Measurements from ENCODE around the gene MEGF11.

The MEGF11 gene

DNA sequence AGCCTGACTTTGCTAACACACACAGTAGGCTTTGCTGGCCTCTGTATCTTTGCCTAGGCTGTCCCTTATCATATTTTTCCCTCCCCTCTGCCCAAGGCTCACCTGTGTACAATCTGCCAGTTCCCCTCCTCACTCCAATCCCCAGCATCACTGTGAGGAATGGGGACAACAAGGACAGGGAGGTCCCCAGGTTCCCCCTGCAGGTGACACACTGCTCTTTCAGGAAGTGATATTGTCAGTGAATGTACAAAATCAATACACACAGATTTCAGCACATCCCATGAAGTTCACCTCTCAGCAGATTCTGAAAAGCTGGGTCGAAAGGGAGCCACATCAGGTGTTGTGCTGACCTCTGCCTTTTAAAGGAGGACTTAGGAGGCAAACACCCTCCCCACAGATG lies 206.8 kb downstream of the MEGF11 start:
- no peaks in the 10 kb centered on the region for H3K36me3 ChIP-seq (ENCODE audit: insufficient read depth, insufficient read length, low read length)
- no peak overlapping the region for H3K9ac ChIP-seq (ENCODE audit: insufficient read length, low read depth)
- H3K4me3 ChIP-seq (ENCODE audit: insufficient read length, low read depth), result no peak overlapping the region
- H3K27me3 ChIP-seq (ENCODE audit: insufficient read depth, insufficient read length), result no peaks in the 10 kb centered on the region
- peaks cover 5% of the 10 kb centered on the region; the same call in 1 of the 2 replicates for H3K9me3 ChIP-seq (ENCODE audit: insufficient read depth, low read length)
- TF ChIP-seq SUZ12 (IDR thresholded peaks at IDR 0.05; ENCODE audit: extremely low read depth, insufficient read depth, insufficient read length), result no peak
- TF ChIP-seq YY1 (IDR thresholded peaks at IDR 0.05; ENCODE audit: insufficient read depth, insufficient read length), result no peak
- TF ChIP-seq ZNF274 (IDR thresholded peaks at IDR 0.05; ENCODE audit: low read depth, low read length), result no peak
- no peak for DNase-seq (ENCODE audit: low read depth, low spot score)
- peaks cover 17% of the 10 kb centered on the region for H3K4me1 ChIP-seq (ENCODE audit: insufficient read depth, insufficient read length)

- H3K4me1 ChIP-seq (ENCODE audit: insufficient read depth, insufficient read length), result peaks cover 21% of the 10 kb centered on the region
- no peak for DNase-seq (ENCODE audit: low read depth, low spot score)
- H3K9me3 ChIP-seq (ENCODE audit: insufficient read depth, low read length), result peaks cover 5% of the 10 kb centered on the region; the same call in 1 of the 2 replicates
- TF ChIP-seq YY1 (IDR thresholded peaks at IDR 0.05; ENCODE audit: insufficient read depth, insufficient read length) (no peak), SUZ12 (IDR thresholded peaks at IDR 0.05; ENCODE audit: extremely low read depth, insufficient read depth, insufficient read length) (no peak), ZNF274 (IDR thresholded peaks at IDR 0.05; ENCODE audit: low read depth, low read length) (no peak)
- H3K4me3 ChIP-seq (ENCODE audit: insufficient read length, low read depth), result no peak overlapping the region
- no peak overlapping the region for H3K9ac ChIP-seq (ENCODE audit: insufficient read length, low read depth)
- H3K27me3 ChIP-seq (ENCODE audit: insufficient read depth, insufficient read length), result no peaks in the 10 kb centered on the region
- no peaks in the 10 kb centered on the region for H3K36me3 ChIP-seq (ENCODE audit: insufficient read depth, insufficient read length, low read length)
These were observed 207.2 kb downstream of the MEGF11 start for GRCh38 chr15:66046326-66046725.

DNA sequence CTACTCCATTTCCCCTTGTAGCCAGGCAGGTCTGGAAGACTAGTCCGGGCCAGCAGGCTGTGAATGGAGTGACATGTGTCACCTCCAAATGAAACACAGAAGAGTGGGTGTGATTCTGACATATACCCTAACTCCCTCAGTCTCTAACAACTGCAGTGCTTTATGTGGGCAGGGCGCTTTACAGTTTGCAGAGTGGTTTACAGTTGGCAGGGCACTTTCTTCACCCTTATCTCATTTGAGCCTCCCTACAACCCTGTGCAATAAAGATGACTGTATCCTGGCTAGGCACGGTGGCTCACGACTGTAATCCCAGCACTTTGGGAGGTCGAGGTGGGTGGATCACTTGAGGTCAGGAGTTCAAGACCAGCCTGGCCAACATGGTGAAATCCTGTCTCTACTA lies 208.0 kb downstream of the MEGF11 start:
- no peak for DNase-seq (ENCODE audit: low read depth, low spot score)
- Histone ChIP-seq H3K9me3 (ENCODE audit: insufficient read depth, low read length) (peaks cover 5% of the 10 kb centered on the region; the same call in 1 of the 2 replicates), H3K27me3 (ENCODE audit: insufficient read depth, insufficient read length) (no peaks in the 10 kb centered on the region), H3K36me3 (ENCODE audit: insufficient read depth, insufficient read length, low read length) (no peaks in the 10 kb centered on the region), H3K9ac (ENCODE audit: insufficient read length, low read depth) (no peak overlapping the region), H3K4me3 (ENCODE audit: insufficient read length, low read depth) (no peak overlapping the region), H3K4me1 (ENCODE audit: insufficient read depth, insufficient read length) (peaks cover 27% of the 10 kb centered on the region)
- TF ChIP-seq YY1 (IDR thresholded peaks at IDR 0.05; ENCODE audit: insufficient read depth, insufficient read length) (no peak), ZNF274 (IDR thresholded peaks at IDR 0.05; ENCODE audit: low read depth, low read length) (no peak), SUZ12 (IDR thresholded peaks at IDR 0.05; ENCODE audit: extremely low read depth, insufficient read depth, insufficient read length) (no peak)

- Histone ChIP-seq H3K4me3 (ENCODE audit: insufficient read length, low read depth) (no peak overlapping the region), H3K4me1 (ENCODE audit: insufficient read depth, insufficient read length) (peaks cover 34% of the 10 kb centered on the region), H3K36me3 (ENCODE audit: insufficient read depth, insufficient read length, low read length) (no peaks in the 10 kb centered on the region), H3K27me3 (ENCODE audit: insufficient read depth, insufficient read length) (no peaks in the 10 kb centered on the region), H3K9me3 (ENCODE audit: insufficient read depth, low read length) (peaks cover 5% of the 10 kb centered on the region; the same call in 1 of the 2 replicates), H3K9ac (ENCODE audit: insufficient read length, low read depth) (no peak overlapping the region)
- no peak for DNase-seq (ENCODE audit: low read depth, low spot score)
- no peak for TF ChIP-seq YY1 (IDR thresholded peaks at IDR 0.05; ENCODE audit: insufficient read depth, insufficient read length)
- no peak for TF ChIP-seq SUZ12 (IDR thresholded peaks at IDR 0.05; ENCODE audit: extremely low read depth, insufficient read depth, insufficient read length)
- TF ChIP-seq ZNF274 (IDR thresholded peaks at IDR 0.05; ENCODE audit: low read depth, low read length), result no peak
These were observed 208.7 kb downstream of the MEGF11 start for GRCh38 chr15:66044837-66045236.

GRCh38 chr15:66043264-66043663 lies 210.3 kb downstream of the MEGF11 start:
- no peaks in the 10 kb centered on the region for H3K36me3 ChIP-seq (ENCODE audit: insufficient read depth, insufficient read length, low read length)
- no peak overlapping the region for H3K4me3 ChIP-seq (ENCODE audit: insufficient read length, low read depth)
- TF ChIP-seq SUZ12 (IDR thresholded peaks at IDR 0.05; ENCODE audit: extremely low read depth, insufficient read depth, insufficient read length) (no peak), YY1 (IDR thresholded peaks at IDR 0.05; ENCODE audit: insufficient read depth, insufficient read length) (no peak), ZNF274 (IDR thresholded peaks at IDR 0.05; ENCODE audit: low read depth, low read length) (no peak)
- H3K27me3 ChIP-seq (ENCODE audit: insufficient read depth, insufficient read length), result no peaks in the 10 kb centered on the region
- no peak for DNase-seq (ENCODE audit: low read depth, low spot score)
- H3K4me1 ChIP-seq (ENCODE audit: insufficient read depth, insufficient read length), result peaks cover 28% of the 10 kb centered on the region
- H3K9ac ChIP-seq (ENCODE audit: insufficient read length, low read depth), result no peak overlapping the region
- H3K9me3 ChIP-seq (ENCODE audit: insufficient read depth, low read length), result peaks cover 5% of the 10 kb centered on the region; the same call in 1 of the 2 replicates

DNA sequence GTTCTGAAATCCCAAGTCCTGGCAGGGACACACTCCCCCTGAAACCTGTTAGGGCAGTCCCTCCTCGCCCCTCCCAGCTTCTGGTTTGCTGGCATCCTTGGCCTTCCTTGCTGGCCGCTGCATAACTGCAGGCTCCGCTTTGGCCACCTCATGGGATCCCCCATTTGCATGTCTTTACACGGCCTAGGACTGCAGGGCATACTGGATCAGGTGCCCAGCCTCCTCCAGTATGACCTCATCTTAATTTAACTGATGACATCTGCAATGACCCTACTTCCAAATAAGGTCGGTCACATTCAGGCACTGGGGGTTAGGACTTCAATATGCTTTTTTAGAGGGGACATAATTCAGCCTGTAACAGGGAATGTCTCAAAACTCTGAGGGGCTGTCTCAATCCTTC lies 210.9 kb downstream of the MEGF11 start:
- H3K36me3 ChIP-seq (ENCODE audit: insufficient read depth, insufficient read length, low read length), result no peaks in the 10 kb centered on the region
- peak; percentile 85 for DNase-seq (ENCODE audit: low read depth, low spot score)
- TF ChIP-seq ZNF274 (IDR thresholded peaks at IDR 0.05; ENCODE audit: low read depth, low read length), result no peak
- TF ChIP-seq YY1 (IDR thresholded peaks at IDR 0.05; ENCODE audit: insufficient read depth, insufficient read length), result no peak
- no peak for TF ChIP-seq SUZ12 (IDR thresholded peaks at IDR 0.05; ENCODE audit: extremely low read depth, insufficient read depth, insufficient read length)
- peaks cover 27% of the 10 kb centered on the region for H3K4me1 ChIP-seq (ENCODE audit: insufficient read depth, insufficient read length)
- peaks cover 5% of the 10 kb centered on the region; the same call in 1 of the 2 replicates for H3K9me3 ChIP-seq (ENCODE audit: insufficient read depth, low read length)
- H3K27me3 ChIP-seq (ENCODE audit: insufficient read depth, insufficient read length), result no peaks in the 10 kb centered on the region
- H3K4me3 ChIP-seq (ENCODE audit: insufficient read length, low read depth), result no peak overlapping the region
- H3K9ac ChIP-seq (ENCODE audit: insufficient read length, low read depth), result peak overlapping the region; percentile 4

DNA sequence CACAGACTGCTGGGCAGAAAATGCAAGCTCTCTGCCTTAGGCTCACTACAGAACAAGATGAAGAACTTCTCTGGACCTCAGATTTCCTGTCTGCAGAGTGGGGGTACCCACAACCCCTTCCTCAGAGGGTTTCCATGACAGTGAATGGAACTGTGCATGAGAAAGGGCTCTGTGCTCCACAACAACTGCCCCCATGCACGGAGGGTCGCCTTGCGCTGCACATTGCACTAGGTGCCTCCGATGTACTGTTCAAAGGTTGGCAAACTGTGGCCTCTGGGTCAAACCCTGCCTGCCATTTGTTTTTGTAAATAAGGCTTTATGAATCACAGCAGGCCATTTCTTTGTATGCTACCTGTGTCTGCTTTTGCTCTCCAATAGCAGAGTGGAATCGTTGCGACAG lies 212.3 kb downstream of the MEGF11 start:
- peaks cover 5% of the 10 kb centered on the region; the same call in 1 of the 2 replicates for H3K9me3 ChIP-seq (ENCODE audit: insufficient read depth, low read length)
- peak overlapping the region; percentile 39 for H3K9ac ChIP-seq (ENCODE audit: insufficient read length, low read depth)
- H3K36me3 ChIP-seq (ENCODE audit: insufficient read depth, insufficient read length, low read length), result no peaks in the 10 kb centered on the region
- no peaks in the 10 kb centered on the region for H3K27me3 ChIP-seq (ENCODE audit: insufficient read depth, insufficient read length)
- no peak for TF ChIP-seq SUZ12 (IDR thresholded peaks at IDR 0.05; ENCODE audit: extremely low read depth, insufficient read depth, insufficient read length)
- no peak for TF ChIP-seq ZNF274 (IDR thresholded peaks at IDR 0.05; ENCODE audit: low read depth, low read length)
- TF ChIP-seq YY1 (IDR thresholded peaks at IDR 0.05; ENCODE audit: insufficient read depth, insufficient read length), result no peak
- no peak for DNase-seq (ENCODE audit: low read depth, low spot score)
- H3K4me1 ChIP-seq (ENCODE audit: insufficient read depth, insufficient read length), result peaks cover 20% of the 10 kb centered on the region
- no peak overlapping the region for H3K4me3 ChIP-seq (ENCODE audit: insufficient read length, low read depth)
